HepG2 (cell line): Measurements from ENCODE around the gene TGM1. TPM values are rescaled to one million over a fixed set of nuclear protein-coding genes. Genes with fewer than 3 reads are reported as not detected.

ENCODE experiments used
- CCDC6 ChIP-seq: sonication (generic); formaldehyde crosslinking; IDR thresholded peaks from 2 replicates; pipeline ENCODE4 v1.8.1; 2022; ENCODE audit warnings: mild to moderate bottlenecking, missing genetic modification reagents, moderate library complexity
- CHD4 ChIP-seq: fragments of 200-600 bp; sonication (generic); IDR thresholded peaks from 2 replicates; pipeline ENCODE4 v1.7.0; 2017; ENCODE audit warnings: mild to moderate bottlenecking, low read length, borderline replicate concordance
- EP300 ChIP-seq, 3 experiments: sonication (generic) in 1 of 3; formaldehyde crosslinking in 1 of 3; IDR thresholded peaks; 2 replicates each; pipeline versions ENCODE4 v1.5.1 to v1.6.1; 2011 to 2020; ENCODE audit warnings: low read depth in 2 of 3, low read length in 2 of 3, borderline replicate concordance in 1 of 3, improper control_type of control experiment in 1 of 3, mild to moderate bottlenecking in 1 of 3, missing genetic modification reagents in 1 of 3, moderate library complexity in 1 of 3
- EZH2 ChIP-seq: conservative IDR thresholded peaks from 2 replicates; pipeline ENCODE4 v1.6.1; 2012; ENCODE audit warnings: mild to moderate bottlenecking, low read depth, low read length, moderate library complexity
- GTF3A ChIP-seq: sonication (generic); formaldehyde crosslinking; conservative IDR thresholded peaks from 2 replicates; pipeline ENCODE4 v1.4.0; 2020; ENCODE audit warnings: mild to moderate bottlenecking, missing genetic modification reagents
- KAT7 ChIP-seq: IDR thresholded peaks from 2 replicates; pipeline ENCODE4 v1.6.1; 2018; ENCODE audit warnings: borderline replicate concordance, missing compliant biosample characterization
- KAT8 ChIP-seq: IDR thresholded peaks from 2 replicates; pipeline ENCODE4 v1.6.1; 2016; ENCODE audit warnings: missing genetic modification reagents, missing compliant biosample characterization
- KDM5A ChIP-seq: fragments of 200-600 bp; sonication (generic); IDR thresholded peaks from 2 replicates; pipeline ENCODE4 v1.7.0; 2018; ENCODE audit warnings: antibody characterized with exemption, mild to moderate bottlenecking, low read length, borderline replicate concordance
- KMT2B ChIP-seq: IDR thresholded peaks from 2 replicates; pipeline ENCODE4 v1.6.1; 2016; ENCODE audit warnings: missing genetic modification reagents, missing compliant biosample characterization
- MED13 ChIP-seq: sonication (generic); formaldehyde crosslinking; IDR thresholded peaks from 2 replicates; pipeline ENCODE4 v1.5.0; 2020; ENCODE audit warnings: missing genetic modification reagents
- NCOA5 ChIP-seq: sonication (generic); formaldehyde crosslinking; IDR thresholded peaks from 2 replicates; pipeline ENCODE4 v1.4.0; 2020; ENCODE audit warnings: missing genetic modification reagents
- NFE2 ChIP-seq: sonication (generic); formaldehyde crosslinking; IDR thresholded peaks from 2 replicates; pipeline ENCODE4 v1.4.0; 2020; ENCODE audit warnings: missing genetic modification reagents
- NPAS2 ChIP-seq: sonication (generic); formaldehyde crosslinking; IDR thresholded peaks from 2 replicates; pipeline ENCODE4 v1.8.0; 2022; ENCODE audit warnings: mild to moderate bottlenecking, missing genetic modification reagents, borderline replicate concordance
- PHF20 ChIP-seq: sonication (generic); formaldehyde crosslinking; IDR thresholded peaks from 2 replicates; pipeline ENCODE4 v1.5.0; 2020; ENCODE audit warnings: mild to moderate bottlenecking, missing genetic modification reagents
- SALL1 ChIP-seq: sonication (generic); formaldehyde crosslinking; IDR thresholded peaks from 2 replicates; pipeline ENCODE4 v1.8.0; 2022; ENCODE audit warnings: mild to moderate bottlenecking, missing genetic modification reagents
- SKI ChIP-seq: fragments of 450-650 bp; IDR thresholded peaks from one replicate; pipeline ENCODE4 v1.6.1; 2018; ENCODE audit warnings: mild to moderate bottlenecking; ENCODE audit not compliant: partially characterized antibody
- TGIF2 ChIP-seq: IDR thresholded peaks from 2 replicates; pipeline ENCODE4 v1.6.1; 2016; ENCODE audit warnings: control low read depth, missing compliant biosample characterization
- THAP11 ChIP-seq: IDR thresholded peaks from 2 replicates; pipeline ENCODE4 v1.6.1; 2016; ENCODE audit warnings: missing biosample characterization, missing genetic modification reagents
- ZBTB3 ChIP-seq: sonication (generic); formaldehyde crosslinking; IDR thresholded peaks from 2 replicates; pipeline ENCODE4 v1.4.0; 2020; ENCODE audit warnings: low read depth, mild to moderate bottlenecking, moderate library complexity, missing genetic modification reagents, borderline replicate concordance
- ZMYM3 ChIP-seq: sonication (generic); formaldehyde crosslinking; IDR thresholded peaks from 2 replicates; pipeline ENCODE4 v1.5.1; 2020; ENCODE audit warnings: mild to moderate bottlenecking, missing genetic modification reagents
- ZNF382 ChIP-seq: sonication (generic); formaldehyde crosslinking; IDR thresholded peaks from 2 replicates; pipeline ENCODE4 v1.5.0; 2020; ENCODE audit warnings: missing genetic modification reagents, mild to moderate bottlenecking, borderline replicate concordance
- ZNF552 ChIP-seq: sonication (generic); formaldehyde crosslinking; IDR thresholded peaks from 2 replicates; pipeline ENCODE4 v1.9.0; 2022; ENCODE audit warnings: missing genetic modification reagents, mild to moderate bottlenecking, borderline replicate concordance
- ZNF652 ChIP-seq: IDR thresholded peaks from 2 replicates; pipeline ENCODE4 v1.6.1; 2016; ENCODE audit warnings: low read depth, borderline replicate concordance
- ZNF883 ChIP-seq: sonication (generic); formaldehyde crosslinking; IDR thresholded peaks from 2 replicates; pipeline ENCODE4 v1.5.1; 2020; ENCODE audit warnings: mild to moderate bottlenecking, missing genetic modification reagents; ENCODE audit errors: not compliant biosample characterization
- ZSCAN22 ChIP-seq: sonication (generic); formaldehyde crosslinking; IDR thresholded peaks from 2 replicates; pipeline ENCODE4 v1.4.0; 2020; ENCODE audit warnings: mild to moderate bottlenecking, missing genetic modification reagents
- polyA plus RNA-seq, 8 experiments: library from polyadenylated mRNA; depleted of rRNA in 3 of 8; stranded (reverse) in 7 of 8; unstranded in 1 of 8; fragments of >200 nt; fragmentation: Illumina TruSeq in 4 of 8; extraction: Trizol in 4 of 8; gene quantifications; 2 replicates each; pipeline versions ENCODE4 v1.2.1 to v1.2.3, GENCODE V29; 2011 to 2016; ENCODE audit warnings: low read depth in 4 of 8, missing spikeins in 1 of 8, mixed read lengths in 1 of 8; ENCODE audit not compliant: insufficient read depth in 1 of 8
- total RNA-seq, 5 experiments: library from RNA; depleted of rRNA; stranded (reverse); fragments of >200 nt; fragmentation: Illumina TruSeq; extraction: Trizol; gene quantifications; 2 replicates each; pipeline ENCODE4 v1.2.3, GENCODE V29; 2016; ENCODE audit warnings: low read depth in 1 of 5
- TF ChIP-seq, protein P1 (sequence below): sonication (generic); formaldehyde crosslinking; IDR thresholded peaks from 2 replicates; pipeline ENCODE4 v1.4.0; 2020; ENCODE audit warnings: mild to moderate bottlenecking, missing genetic modification reagents
- TF ChIP-seq, protein P2 (sequence below): sonication (generic); formaldehyde crosslinking; conservative IDR thresholded peaks from 2 replicates; pipeline ENCODE4 v1.4.0; 2020; ENCODE audit warnings: missing genetic modification reagents
- TF ChIP-seq, protein P3 (sequence below): sonication (generic); formaldehyde crosslinking; IDR thresholded peaks from 2 replicates; pipeline ENCODE4 v1.5.0; 2020; ENCODE audit warnings: mild to moderate bottlenecking, missing genetic modification reagents

Gene TGM1
- total and polyA plus RNA-seq, 2 of the 13 experiments (the other 11 are each of a cell fraction or from before 2014, with no cell fraction given) = 3.2 to 10.6 TPM

DNA sequence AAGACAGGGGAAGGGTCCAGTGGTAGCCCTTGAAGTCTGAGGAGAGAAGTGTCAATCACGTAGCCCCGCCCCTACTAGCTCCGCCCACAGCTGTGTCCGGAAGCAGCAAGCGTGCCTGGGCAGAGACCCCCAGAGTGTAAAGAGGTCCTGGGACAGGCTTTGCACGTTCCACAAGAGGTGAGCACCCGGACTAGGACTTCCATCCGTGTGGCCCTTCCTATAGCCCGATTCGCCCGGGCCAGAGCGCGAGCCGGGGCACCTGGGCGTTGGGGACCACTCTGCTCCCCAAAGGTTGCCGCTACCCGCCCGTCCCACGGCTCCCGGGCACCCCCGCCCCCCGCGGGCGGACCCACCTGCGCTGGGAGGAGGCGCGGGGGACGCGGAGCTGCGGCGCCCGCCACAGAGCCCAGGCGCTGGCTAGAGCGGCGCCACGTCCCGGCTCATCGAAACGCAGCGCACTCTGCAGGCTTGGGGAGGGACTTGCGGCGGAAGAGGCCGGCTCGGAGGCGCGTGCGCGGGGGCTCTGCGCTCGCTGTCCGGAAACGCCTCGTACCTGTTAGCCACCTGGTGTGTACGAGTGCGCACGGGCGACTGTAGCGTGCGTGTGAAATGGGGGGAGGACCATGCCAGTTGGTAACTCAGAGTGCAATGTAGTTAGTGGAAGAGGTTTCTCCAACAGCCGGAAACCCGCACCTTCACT, 8.3 kb upstream of the TGM1 start, which contains the start of gene RABGGTA (continued):
- TF ChIP-seq KAT7 (CRISPR knock-in tag) (peak; percentile 100), EZH2 (no peak), NPAS2 (CRISPR knock-in tag) (no peak), ZNF883 (CRISPR knock-in tag) (peak; percentile 96), CCDC6 (peak; percentile 100), GTF3A (CRISPR knock-in tag) (peak; percentile 99), KMT2B (peak; percentile 99), KDM5A (peak; percentile 94), NCOA5 (CRISPR knock-in tag) (no peak), KAT8 (CRISPR knock-in tag) (peak; percentile 99), ZBTB3 (no peak; the same call in 1 of the 2 replicates), ZMYM3 (peak; percentile 21; the same call in 1 of the 2 replicates), ZNF382 (no peak), SALL1 (CRISPR knock-in tag) (peak; percentile 99), THAP11 (CRISPR knock-in tag) (peak; percentile 97), ZSCAN22 (no peak; the same call in none of the 2 replicates), CHD4 (no peak), ZNF552 (CRISPR knock-in tag) (peak; percentile 98), NFE2 (CRISPR knock-in tag) (no peak), MED13 (CRISPR knock-in tag) (peak; percentile 98), TGIF2 (CRISPR knock-in tag) (no peak; the same call in 1 of the 2 replicates), PHF20 (CRISPR knock-in tag) (peak; percentile 99), ZNF652 (CRISPR knock-in tag) (no peak; the same call in none of the 2 replicates), SKI (peak; percentile 88), EP300 (IDR thresholded peaks at IDR 0.05; ENCODE audit: low read depth in 2 of 2, low read length in 2 of 2) (peak; percentile 76 to 86; a peak in 3 of 4 replicates), EP300 (CRISPR knock-in tag; IDR thresholded peaks at IDR 0.05; ENCODE audit: borderline replicate concordance) (peak; percentile 72)
- TF ChIP-seq, protein P1, sequence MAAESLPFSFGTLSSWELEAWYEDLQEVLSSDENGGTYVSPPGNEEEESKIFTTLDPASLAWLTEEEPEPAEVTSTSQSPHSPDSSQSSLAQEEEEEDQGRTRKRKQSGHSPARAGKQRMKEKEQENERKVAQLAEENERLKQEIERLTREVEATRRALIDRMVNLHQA (CRISPR knock-in tag) = peak; percentile 69; the same call in 1 of the 2 replicates
- TF ChIP-seq, protein P2, sequence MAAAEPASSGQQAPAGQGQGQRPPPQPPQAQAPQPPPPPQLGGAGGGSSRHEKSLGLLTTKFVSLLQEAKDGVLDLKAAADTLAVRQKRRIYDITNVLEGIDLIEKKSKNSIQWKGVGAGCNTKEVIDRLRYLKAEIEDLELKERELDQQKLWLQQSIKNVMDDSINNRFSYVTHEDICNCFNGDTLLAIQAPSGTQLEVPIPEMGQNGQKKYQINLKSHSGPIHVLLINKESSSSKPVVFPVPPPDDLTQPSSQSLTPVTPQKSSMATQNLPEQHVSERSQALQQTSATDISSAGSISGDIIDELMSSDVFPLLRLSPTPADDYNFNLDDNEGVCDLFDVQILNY (CRISPR knock-in tag) = peak; percentile 91
- TF ChIP-seq, protein P3, sequence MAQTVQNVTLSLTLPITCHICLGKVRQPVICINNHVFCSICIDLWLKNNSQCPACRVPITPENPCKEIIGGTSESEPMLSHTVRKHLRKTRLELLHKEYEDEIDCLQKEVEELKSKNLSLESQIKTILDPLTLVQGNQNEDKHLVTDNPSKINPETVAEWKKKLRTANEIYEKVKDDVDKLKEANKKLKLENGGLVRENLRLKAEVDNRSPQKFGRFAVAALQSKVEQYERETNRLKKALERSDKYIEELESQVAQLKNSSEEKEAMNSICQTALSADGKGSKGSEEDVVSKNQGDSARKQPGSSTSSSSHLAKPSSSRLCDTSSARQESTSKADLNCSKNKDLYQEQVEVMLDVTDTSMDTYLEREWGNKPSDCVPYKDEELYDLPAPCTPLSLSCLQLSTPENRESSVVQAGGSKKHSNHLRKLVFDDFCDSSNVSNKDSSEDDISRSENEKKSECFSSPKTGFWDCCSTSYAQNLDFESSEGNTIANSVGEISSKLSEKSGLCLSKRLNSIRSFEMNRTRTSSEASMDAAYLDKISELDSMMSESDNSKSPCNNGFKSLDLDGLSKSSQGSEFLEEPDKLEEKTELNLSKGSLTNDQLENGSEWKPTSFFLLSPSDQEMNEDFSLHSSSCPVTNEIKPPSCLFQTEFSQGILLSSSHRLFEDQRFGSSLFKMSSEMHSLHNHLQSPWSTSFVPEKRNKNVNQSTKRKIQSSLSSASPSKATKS (CRISPR knock-in tag) = no peak; the same call in 1 of the 2 replicates
